DMS153 treated with DMSO at 0.1 percent for 48 hours (cell line): ENCODE data around the gene ADAM33.

ENCODE experiments used
- DNase-seq: peaks from one replicate; lab custom pipeline; 2025; ENCODE audit not compliant: unreplicated experiment; lab: John Stamatoyannopoulos, UW

The ADAM33 gene

GRCh38 chr20:3652221-3652620, 29.6 kb downstream of the ADAM33 start:
- DNase-seq, result no peak

DNA sequence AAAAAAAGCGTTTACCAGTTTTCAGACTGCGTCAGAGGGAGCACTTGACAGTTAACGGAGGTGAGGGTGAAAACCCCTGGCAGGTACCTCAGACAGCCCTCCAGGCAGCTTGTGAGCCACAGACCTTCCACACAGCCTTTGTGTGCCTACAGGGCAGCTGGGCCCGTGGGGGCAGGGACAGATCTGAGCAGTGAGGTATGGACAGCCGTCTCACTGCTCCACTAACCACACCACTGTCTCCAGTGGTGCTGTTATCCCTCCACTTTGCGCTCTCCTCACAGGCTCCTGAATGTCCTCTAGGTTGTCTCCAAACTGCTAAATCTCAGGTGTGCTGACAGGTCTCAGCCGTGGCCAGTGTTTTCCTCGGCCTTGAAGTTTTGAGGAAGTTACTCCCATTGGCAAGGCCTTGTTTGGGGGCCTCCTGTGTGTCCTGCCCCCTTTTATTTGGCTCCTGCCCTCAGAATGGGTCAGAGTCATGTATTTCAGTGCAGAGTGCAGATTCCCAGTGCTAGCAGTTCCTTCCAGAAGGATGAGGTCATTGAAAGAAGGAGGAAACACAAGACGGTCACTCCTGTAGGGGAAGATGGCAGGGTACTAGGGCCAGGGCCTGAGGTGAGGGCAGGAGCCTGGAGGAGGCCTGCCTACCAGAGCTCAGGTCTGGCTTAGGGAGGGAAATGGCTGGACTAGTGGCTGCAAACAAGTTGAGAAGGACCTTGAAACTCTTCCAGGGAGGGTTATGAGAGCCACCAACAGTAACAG, 30.4 kb downstream of the ADAM33 start:
- no peak for DNase-seq

DNA sequence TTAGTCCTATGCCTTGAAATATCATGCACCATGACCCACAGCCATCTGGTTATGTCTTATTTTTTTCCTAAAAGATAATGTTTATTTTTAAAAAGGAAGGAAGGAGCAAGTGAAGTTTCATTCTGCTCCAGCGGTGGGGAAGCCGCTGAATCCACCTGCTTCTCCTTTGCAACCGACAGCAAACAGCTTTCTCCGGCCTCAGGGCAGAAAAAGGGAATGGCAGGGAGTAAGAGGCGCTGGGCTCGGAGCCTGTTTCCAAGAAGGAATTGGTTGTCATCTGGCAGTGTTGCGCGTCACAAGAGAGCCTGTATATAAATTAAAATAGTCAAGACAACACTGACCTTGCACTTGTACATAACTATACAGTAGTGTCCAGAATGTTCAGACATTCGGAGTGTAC, 32.9 kb downstream of the ADAM33 start:
- DNase-seq, result no peak

- no peak for DNase-seq
These were observed 34.3 kb downstream of the ADAM33 start for GRCh38 chr20:3647473-3647872.

- no peak for DNase-seq
These were observed 35.2 kb downstream of the ADAM33 start for GRCh38 chr20:3646651-3647050.

DNA sequence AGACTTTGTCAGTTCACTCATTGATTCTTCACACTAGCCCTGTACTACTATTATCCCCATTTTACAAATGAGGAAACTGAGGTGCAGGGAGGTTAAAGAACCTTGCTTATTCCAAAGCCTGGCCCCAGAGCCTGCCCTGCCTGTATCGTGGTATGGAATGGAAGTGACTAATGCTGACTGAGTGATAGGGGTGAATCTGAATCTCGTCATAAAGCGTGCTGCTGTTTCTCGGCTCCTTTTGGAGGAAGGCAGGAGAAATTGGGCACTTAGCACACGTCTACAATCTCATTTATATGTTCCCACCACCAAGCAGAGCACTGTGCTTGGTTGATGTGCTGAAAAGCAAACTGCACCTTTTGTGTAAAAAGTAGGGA, 35.8 kb downstream of the ADAM33 start:
- no peak for DNase-seq

DNA sequence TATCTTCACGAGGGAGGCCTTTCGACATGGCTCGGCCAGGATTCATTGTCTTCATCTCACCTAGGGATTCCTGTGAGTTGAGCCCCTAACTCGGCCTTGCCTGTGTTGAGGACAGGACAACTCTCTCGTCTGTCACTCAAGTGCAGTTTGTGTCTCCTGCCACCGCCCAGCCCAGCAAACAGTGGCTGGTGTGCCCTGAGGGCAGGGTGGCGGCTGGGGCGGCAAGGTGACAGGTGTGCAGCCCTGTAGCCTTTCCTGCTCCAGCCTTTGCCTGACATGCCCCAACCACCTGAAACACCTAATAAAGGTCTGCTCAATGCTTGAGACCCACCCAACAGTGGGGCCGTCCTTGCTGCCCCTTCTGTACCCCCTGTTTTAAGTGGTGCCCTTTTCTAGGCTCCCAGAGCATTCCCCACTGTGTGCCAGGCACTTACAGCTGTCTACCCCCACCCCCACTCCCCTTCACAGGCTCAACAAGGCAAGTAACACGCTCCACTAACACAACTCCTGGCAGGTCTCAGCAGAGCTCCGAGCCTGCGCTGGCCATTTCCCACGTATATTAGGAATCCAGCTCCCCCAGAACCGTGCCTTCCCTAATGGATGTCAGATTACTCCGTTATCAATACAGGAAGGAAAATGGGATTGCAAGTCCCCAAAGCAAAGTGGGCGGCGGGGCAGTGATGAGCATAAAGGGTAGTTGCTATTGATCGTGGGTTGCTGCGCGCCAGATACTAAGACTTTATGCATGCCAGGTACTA, 36.3 kb downstream of the ADAM33 start:
- no peak for DNase-seq

DNA sequence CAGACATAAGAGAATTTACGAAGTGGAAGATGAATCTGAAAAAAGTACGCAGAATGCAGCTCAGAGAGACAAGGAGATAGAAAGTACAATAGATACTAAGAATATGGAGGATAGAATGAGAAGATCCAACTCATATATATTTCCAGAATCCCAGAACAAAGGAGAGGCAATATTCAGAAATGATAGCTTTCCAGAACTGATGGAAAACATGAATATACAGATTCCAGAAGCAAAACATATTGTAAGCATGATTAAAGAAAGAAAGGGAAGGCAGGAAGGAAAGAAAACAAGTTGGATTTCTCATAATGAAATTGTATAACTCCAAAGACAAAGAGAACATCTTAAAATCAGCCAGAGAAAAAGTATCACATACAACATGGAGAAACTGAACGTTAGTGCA, 41.6 kb downstream of the ADAM33 start:
- no peak for DNase-seq

DNA sequence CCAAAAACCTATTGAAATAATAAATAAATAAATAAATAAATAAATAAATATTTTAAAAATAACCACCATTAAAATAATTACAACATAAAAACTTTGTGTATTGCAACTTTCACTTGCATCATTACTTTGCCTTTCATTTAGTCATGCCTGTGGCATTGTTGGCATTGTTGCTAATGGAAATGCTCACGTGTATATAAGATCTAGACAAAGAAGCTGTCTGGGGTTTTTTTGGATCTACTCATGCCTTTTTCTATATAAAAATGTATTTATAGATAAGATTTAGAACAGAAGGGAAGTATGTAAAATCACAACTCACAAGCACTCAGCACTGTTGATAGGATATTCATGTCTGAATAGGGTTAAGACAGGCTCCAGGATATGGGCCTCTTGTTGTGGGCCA, 46.5 kb downstream of the ADAM33 start:
- DNase-seq, result no peak

DNA sequence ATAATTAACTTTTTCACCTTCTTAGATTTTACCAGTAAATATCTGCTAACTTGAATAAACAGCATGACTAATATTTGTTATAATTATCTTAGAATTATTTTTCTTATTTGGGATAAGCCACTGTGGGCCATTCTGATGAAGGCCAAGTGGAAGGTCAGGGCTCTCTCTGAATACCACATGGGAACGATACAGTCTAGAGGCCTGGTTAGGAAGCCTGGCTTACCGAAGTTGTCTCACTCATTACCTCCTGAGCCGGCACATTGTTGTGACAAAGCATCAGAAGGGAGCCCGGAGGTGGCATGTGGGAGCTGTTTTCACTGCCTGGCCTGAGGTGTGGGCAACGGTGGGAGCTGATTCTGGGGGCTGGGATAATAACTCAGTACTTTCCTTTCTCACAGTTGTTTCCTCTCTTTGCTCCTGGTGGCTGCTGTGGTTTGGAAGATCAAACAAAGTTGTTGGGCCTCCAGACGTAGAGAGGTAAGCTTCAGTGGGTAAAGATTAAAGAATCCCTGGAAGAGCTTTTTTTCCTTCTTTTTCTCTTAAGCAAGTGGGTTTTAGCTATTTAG, 47.8 kb downstream of the ADAM33 start:
- no peak for DNase-seq

DNA sequence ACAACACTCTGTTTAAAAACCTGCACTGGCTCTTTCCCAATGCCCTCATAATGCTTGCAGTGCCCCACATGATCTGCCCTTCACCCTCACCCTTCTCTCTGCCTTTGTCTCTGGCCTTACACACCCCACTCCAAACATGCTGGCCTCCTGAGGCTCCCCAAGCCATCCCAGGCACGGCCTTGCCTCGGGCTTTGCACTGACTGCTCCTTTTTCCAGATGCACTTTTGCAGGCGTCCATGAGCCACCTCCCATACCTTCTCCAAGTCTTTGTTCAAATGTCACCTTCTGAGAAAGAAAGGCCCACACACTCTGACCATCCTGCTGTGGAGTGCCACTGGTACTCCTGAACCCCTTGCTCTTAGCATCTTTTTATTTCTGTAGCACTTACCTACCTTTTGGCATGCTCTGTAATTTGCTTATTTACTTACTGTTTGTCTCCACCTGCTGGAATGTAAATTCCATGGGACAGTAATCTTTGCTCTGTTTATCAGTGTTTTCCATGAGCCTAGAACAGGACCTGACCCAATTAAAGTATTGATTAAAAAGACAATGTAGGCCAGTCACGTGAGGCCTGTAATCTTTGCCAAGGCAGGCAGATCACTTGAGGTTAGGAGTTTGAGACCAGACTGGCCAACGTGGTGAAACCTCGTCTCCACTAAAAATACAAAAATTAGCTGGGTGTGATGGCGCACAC, 49.4 kb downstream of the ADAM33 start:
- no peak for DNase-seq

GRCh38 chr20:3631534-3631933, 50.3 kb downstream of the ADAM33 start:
- no peak for DNase-seq

DNA sequence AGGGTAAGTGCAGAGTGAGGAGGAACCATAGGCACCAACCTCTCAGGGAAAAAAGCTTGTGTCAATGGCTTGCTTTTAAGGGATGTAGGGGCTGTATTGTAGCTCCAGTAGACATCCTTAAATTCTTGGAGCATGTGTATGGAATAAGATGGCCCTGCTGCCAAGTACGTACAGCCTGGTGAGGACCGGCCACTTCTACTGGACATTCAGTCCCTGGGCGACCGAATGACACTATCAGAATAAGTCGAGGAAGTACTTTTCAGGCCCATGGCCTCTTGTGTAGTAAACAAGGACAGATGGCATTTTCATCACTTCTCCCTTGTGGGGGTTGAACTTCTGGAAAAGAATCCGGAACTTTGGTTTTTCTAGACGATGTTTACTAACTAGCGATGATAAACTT, 51.4 kb downstream of the ADAM33 start:
- no peak for DNase-seq

GRCh38 chr20:3629893-3630292, 51.9 kb downstream of the ADAM33 start:
- no peak for DNase-seq

DNA sequence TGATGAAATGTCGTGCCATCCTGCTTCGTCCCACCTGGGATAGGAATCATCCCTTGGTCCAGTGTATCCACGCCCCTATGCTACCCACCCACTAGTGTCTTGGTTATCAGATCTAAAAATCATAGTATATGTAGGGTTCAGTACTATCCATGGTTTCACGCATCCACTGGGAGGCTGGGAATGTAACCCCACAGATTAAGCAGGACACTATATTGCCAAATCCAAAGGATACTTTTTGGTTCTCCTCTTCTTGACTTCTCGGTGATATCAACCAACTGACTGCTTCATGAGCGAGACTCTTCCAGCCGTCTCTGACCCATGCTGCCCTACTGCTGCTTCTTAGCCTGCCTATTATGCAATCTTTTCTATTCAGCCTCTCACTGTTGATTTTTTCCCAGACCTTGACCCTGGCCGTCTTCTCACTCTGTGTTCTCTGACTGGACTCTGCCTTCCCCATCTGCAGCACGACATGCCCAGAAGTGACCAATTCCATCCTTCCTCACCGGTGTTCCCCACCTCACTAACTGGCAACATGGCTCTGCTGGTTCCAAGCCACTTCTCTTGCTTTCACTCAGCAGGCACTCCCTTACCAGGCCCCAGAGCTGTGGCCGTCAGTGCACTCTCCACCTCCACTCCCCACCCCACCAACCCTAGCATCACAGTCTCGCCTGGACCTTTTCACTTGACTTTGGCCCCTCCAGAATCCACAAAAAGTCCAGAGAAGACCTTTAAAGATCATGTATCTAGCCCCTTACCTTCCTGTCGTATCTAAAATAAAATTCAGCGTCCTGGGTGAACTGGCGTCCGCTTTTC, 53.1 kb downstream of the ADAM33 start:
- DNase-seq, result no peak

GRCh38 chr20:3627476-3627875, 54.3 kb downstream of the ADAM33 start:
- DNase-seq, result no peak

DNA sequence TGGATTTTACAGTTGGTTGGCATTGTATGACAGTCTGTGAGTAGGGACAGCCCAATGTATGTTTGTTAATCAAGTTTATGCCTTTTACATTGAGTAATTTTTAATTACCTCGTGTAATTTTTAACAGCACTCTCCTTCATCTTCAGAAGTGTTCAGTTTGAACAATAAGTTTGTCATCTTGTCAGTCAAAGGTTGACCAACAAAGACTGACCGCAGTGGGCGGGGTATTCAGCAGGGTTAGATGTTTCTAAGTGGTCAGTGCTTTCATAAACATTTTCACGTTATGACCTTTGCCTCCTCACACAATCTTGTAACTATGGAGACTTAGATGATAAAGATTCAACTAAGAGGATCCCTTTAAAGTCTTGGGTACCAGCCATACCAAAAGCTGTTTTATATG, 59.4 kb downstream of the ADAM33 start:
- no peak for DNase-seq

GRCh38 chr20:3621111-3621510, 60.7 kb downstream of the ADAM33 start:
- DNase-seq, result no peak
